ENCODE results near the gene BICRA.
A peak's percentile ranks its signal among the peaks of the same experiment; 100 is the strongest.
"Not testable (repeated sequence)": the region's sequence is repeated elsewhere in the genome, so short reads cannot be mapped to it uniquely, and the experiment has no call there.

BICRA gene

DNA sequence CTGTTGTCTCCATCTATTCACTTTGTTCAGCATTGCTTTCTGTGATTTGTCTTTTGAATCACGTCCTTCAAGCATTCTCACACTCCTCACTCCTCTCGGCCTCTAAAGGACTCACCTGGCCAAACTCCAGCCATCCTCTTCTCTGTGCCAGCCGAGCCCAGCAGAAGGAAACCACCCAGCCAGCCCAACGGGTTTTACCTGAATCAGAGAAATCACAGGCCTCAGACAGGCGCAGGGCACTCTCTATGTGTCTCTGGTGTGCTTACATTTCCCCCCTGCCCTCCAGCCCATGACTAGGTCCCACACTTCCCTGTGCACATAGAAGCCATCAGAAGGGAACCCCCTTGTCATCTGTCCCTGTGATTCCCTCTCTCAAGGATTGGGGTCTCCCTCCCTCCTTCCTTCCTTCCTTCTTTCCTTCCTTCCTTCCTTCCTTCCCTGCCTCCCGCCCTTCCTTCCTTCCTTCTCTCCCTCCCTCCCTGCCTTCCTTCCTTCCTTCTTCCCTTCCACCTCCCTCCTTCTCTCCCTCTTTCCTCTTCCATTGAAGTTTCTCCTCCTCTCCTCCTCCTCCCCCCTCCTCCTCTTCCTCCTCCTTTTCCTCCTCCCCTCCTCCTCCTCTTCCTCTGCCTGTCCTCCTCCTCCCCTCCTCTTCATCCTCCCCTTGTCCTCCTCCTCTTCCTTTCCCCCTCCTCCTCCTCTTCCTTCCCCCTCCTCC, 27.2 kb upstream of the BICRA start:
- DNase-seq (ENCODE audit: insufficient read length, low spot score) (no peak), FAIRE-seq (no peak)
- TF ChIP-seq POU2F2 (IDR thresholded peaks at IDR 0.05; ENCODE audit: low read depth, low read length): no peak
- no peak for TF ChIP-seq PAX5 (IDR thresholded peaks at IDR 0.05; ENCODE audit: insufficient read depth, low read length, severe bottlenecking)
- no peak for TF ChIP-seq SPI1 (IDR thresholded peaks at IDR 0.05; ENCODE audit: low read depth, low read length)
- TF ChIP-seq POLR2A (IDR thresholded peaks at IDR 0.05; ENCODE audit: low read depth, low read length): no peak

DNA sequence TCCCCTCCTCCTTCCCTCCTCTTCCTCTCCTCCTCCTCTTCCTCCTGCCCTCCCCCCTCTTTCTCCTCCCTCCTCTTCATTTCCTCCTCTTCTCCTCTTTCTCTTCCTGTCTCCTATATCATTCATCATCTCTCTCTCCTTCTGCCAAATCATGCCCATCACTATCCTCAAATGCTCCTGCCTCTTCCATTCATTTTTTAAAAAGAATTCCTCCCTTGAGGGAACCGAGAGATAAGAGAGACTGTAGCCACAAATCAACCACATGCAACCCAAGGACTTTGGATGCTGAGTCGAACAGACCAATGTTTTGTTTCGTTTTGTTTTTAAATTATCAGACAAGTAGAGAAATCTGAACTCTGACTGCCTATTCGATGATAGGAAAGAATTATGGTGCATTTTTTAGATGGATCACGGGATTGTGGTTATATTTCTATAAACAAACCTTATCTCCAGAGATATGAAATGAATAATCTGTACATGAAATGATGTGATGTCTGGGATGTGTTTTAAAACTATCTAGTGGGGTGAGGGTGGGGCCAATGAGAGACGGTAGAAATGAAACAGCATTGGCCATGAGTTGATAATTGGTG, 26.5 kb upstream of the BICRA start:
- TF ChIP-seq SPI1 (IDR thresholded peaks at IDR 0.05; ENCODE audit: low read depth, low read length) (no peak), TAF1 (IDR thresholded peaks at IDR 0.05; ENCODE audit: low read depth, low read length) (no peak), PAX5 (IDR thresholded peaks at IDR 0.05; ENCODE audit: insufficient read depth, low read length, severe bottlenecking) (no peak), POU2F2 (IDR thresholded peaks at IDR 0.05; ENCODE audit: low read depth, low read length) (no peak), POLR2A (IDR thresholded peaks at IDR 0.05; ENCODE audit: low read depth, low read length) (no peak), POLR2AphosphoS5 (IDR thresholded peaks at IDR 0.05; ENCODE audit: low read depth, low read length) (no peak)
- DNase-seq (ENCODE audit: insufficient read length, low spot score) (no peak), FAIRE-seq (no peak)

DNA sequence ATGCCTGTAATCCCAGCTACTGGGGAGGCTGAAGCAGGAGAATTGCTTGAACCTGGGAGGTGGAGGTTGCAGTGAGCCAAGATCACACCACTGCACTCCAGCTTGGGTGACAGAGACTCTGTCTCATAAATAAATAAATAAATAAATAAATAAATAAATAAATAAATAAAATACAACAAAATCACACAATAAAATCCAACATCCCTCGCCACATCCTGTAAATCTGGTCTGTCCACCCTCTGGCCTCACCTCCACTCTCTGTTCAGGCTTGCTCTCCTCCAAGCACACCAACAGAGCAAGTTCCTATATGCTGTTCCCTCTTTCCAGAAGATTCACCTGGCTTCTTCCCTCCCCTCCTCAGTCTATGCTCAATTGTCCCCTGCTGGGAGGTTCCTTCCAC, 25.8 kb upstream of the BICRA start:
- not testable (repeated sequence) for FAIRE-seq; DNase-seq (ENCODE audit: insufficient read length, low spot score)

DNA sequence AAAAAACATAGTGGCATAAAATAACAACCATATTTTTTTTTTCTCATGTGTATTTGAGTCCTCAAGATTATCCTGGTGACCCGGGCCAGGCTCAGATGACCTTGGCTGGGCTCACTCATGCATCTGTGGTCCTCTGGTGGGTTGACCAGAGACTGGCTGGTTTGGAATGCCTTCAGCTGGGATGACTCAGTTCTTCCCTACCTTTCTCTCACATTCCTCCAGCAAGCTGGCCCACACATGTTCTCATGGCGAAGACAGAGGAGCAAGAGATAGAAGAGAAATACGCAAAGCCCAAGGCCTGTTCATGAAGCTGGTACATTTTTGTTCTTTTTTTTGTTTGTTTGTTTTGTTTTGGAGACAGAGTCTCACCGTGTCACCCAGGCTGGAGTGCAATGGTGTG, 21.6 kb upstream of the BICRA start:
- FAIRE-seq (no peak), DNase-seq (ENCODE audit: insufficient read length, low spot score) (no peak)
- TF ChIP-seq PAX5 (IDR thresholded peaks at IDR 0.05; ENCODE audit: insufficient read depth, low read length, severe bottlenecking) (no peak), TAF1 (IDR thresholded peaks at IDR 0.05; ENCODE audit: low read depth, low read length) (no peak), SPI1 (IDR thresholded peaks at IDR 0.05; ENCODE audit: low read depth, low read length) (no peak), POU2F2 (IDR thresholded peaks at IDR 0.05; ENCODE audit: low read depth, low read length) (no peak), POLR2A (IDR thresholded peaks at IDR 0.05; ENCODE audit: low read depth, low read length) (no peak), POLR2AphosphoS5 (IDR thresholded peaks at IDR 0.05; ENCODE audit: low read depth, low read length) (no peak)

DNA sequence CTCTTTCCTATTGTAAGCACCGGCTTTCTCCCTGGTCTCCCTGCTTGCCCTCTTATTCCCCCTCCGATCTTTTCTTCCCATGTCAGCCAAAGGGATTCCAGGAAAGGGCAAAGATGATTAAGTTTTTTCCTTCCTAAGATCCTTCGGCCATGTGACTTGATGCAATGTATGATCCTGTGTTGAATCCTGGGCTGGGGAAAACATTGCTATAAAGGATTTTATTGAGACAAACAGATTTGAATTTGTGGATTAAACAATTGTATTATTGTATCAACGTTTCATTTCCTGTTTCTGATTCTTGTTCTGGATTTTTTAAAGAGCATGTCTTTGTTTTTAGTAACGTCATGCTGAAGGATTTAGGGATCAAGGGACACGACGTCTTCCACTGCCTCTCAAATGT, 19.1 kb upstream of the BICRA start:
- FAIRE-seq: no peak
- no peak for TF ChIP-seq SPI1 (IDR thresholded peaks at IDR 0.05; ENCODE audit: low read depth, low read length)
- no peak for TF ChIP-seq PAX5 (IDR thresholded peaks at IDR 0.05; ENCODE audit: insufficient read depth, low read length, severe bottlenecking)
- TF ChIP-seq POLR2AphosphoS5 (IDR thresholded peaks at IDR 0.05; ENCODE audit: low read depth, low read length): no peak
- TF ChIP-seq POU2F2 (IDR thresholded peaks at IDR 0.05; ENCODE audit: low read depth, low read length): no peak
- DNase-seq (ENCODE audit: insufficient read length, low spot score): no peak

DNA sequence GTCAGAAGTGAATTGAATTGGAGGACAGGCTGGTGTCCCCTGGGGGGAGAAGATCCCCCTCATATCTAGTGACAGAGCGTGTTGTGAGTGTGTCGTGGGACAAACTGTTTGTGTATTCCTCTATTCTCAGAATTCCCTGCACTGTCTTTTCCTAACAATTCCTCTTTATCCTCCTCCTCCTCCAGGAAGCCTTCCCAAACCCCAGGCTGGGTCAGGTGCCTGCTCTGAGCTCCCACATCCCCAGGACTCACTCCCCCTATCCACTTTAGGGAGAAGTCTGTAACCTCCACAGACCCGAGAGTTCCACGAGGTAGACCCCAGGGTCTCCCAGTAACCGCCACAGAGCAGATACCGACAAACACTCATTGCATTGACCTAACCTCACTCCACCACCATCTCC, 15.1 kb upstream of the BICRA start:
- DNase-seq (ENCODE audit: insufficient read length, low spot score): no peak
- TF ChIP-seq TAF1 (IDR thresholded peaks at IDR 0.05; ENCODE audit: low read depth, low read length): no peak
- no peak for TF ChIP-seq PAX5 (IDR thresholded peaks at IDR 0.05; ENCODE audit: insufficient read depth, low read length, severe bottlenecking)
- no peak for TF ChIP-seq POLR2AphosphoS5 (IDR thresholded peaks at IDR 0.05; ENCODE audit: low read depth, low read length)
- TF ChIP-seq POU2F2 (IDR thresholded peaks at IDR 0.05; ENCODE audit: low read depth, low read length): no peak
- TF ChIP-seq POLR2A (IDR thresholded peaks at IDR 0.05; ENCODE audit: low read depth, low read length): no peak
- no peak for TF ChIP-seq SPI1 (IDR thresholded peaks at IDR 0.05; ENCODE audit: low read depth, low read length)
- FAIRE-seq: no peak

DNA sequence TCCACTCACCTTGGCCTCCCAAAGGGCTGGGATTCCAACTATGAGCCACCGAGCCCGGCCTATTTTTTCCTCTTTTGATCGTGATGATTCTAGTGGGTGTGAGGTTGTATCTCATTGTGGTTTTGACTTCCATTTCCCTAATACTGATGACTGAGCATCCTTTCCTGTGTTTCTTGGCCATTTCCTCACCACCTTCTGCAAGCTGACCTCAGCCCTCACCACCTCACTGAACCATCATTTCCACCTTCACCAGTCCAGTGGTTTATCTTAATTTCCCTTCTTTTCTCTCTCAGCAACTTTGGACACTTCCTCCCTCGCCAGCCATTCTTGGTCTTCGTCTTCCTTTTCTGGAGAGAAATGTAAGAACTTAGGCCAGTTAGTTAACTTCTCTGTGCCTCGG, 13.0 kb upstream of the BICRA start:
- TF ChIP-seq POU2F2 (IDR thresholded peaks at IDR 0.05; ENCODE audit: low read depth, low read length): no peak
- 0 out of 2 replicates have a peak, but pooled peaks have one; percentile 1 for TF ChIP-seq SPI1 (IDR thresholded peaks at IDR 0.05; ENCODE audit: low read depth, low read length)
- TF ChIP-seq POLR2A (IDR thresholded peaks at IDR 0.05; ENCODE audit: low read depth, low read length): no peak
- no peak for TF ChIP-seq POLR2AphosphoS5 (IDR thresholded peaks at IDR 0.05; ENCODE audit: low read depth, low read length)
- TF ChIP-seq PAX5 (IDR thresholded peaks at IDR 0.05; ENCODE audit: insufficient read depth, low read length, severe bottlenecking): no peak
- no peak for DNase-seq (ENCODE audit: insufficient read length, low spot score)
- no peak for FAIRE-seq

DNA sequence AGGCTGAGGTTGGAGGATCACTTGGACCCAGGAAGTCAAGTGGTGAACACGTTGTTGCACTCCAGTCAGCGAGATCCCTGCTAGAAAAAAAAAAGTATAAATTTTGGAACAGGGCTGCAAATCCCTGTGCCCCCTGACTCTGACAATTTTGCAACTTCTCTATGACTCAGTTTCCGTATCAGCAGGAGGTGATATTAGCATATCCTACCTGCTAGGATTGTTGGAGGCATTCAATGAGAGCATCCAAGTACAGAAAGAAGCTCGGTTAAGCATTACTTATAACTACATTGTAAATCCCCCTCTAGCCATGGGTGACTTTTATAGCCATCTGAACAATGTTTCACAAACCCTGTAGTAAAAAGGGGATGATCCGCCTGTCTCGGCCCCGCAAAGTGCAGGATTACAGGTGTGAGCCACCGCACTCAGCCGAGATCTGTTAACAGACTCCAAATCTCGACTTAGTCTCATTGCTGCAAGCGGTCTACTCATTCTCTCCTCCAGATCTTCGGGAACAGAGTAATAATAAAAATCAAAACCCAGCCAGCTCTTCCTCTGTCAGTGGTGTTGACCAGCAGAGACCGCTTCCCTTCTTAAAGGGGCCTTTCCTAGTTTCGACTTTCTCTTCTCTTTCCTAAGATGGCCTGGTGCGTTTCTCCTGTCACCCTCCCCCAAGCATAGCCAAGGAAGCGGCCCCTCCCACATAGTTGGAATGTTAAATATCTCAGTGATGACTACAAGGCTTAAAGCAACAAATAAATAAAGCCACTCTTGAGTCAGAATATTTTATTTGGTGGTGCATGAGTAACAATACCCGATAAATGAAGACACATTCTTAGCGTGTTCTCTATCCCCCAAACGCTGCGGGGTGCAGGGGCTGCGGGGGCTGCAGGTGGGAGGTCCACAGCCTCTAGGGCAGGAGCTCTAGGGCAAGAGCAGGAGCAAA, 10.3 kb upstream of the BICRA start:
- DNase-seq (ENCODE audit: insufficient read length, low spot score) (no peak), FAIRE-seq (no peak)
- TF ChIP-seq PAX5 (IDR thresholded peaks at IDR 0.05; ENCODE audit: insufficient read depth, low read length, severe bottlenecking) (no peak), POLR2AphosphoS5 (IDR thresholded peaks at IDR 0.05; ENCODE audit: low read depth, low read length) (no peak), TAF1 (IDR thresholded peaks at IDR 0.05; ENCODE audit: low read depth, low read length) (no peak), POU2F2 (IDR thresholded peaks at IDR 0.05; ENCODE audit: low read depth, low read length) (no peak)

DNA sequence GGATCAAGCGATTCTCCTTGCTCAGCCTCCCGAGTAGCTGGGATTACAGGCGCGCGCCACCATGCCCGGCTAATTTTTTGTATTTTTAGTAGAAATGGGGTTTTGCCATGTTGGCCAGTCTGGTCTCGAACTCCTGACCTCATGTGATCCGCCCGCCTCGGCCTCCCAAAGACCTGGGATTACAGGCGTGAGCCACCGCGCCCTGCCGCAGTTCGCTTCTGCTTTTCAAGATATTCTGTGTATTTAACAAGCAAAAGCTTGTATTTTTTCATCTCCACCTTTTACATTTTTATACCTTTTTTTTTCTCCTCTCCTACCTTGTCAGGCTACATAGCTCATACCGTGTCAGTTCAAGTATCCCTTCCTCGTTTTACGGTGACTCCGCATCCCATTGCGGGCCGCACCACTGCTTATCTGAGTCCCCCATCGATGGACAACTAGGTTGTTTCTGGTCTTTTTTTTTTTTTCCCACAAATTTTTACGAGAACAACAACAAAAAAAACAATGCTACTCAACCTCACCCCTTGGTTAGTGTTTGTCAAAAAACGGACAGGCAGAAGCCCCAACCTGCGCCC, 9.2 kb upstream of the BICRA start:
- FAIRE-seq: not testable (repeated sequence)

More for the DNA sequence above, 9.2 kb upstream of the BICRA start:
- DNase-seq (ENCODE audit: insufficient read length, low spot score): not testable (repeated sequence)
